OCI-LY3 (cell line): ENCODE data around the gene ZNF746.
"Not testable (repeated sequence)": the region's sequence is repeated elsewhere in the genome, so short reads cannot be mapped to it uniquely, and the experiment has no call there.

Experiments used
- H2AFZ ChIP-seq: fragments of 200-600, 300-600 bp; shearing (Covaris generic); 2 replicates; pipeline ENCODE4 v1.6.0; 2014; ENCODE audit warnings: antibody characterized with exemption, low read depth, low read length
- H3K27ac ChIP-seq: fragments of 200-600, 300-600 bp; sonication (generic); 2 replicates; pipeline ENCODE4 v1.5.1; 2014; ENCODE audit warnings: mild to moderate bottlenecking, low read length, moderate library complexity, mixed read lengths
- H3K27me3 ChIP-seq: fragments of 200-600, 300-600 bp; sonication (generic); 2 replicates; pipeline ENCODE4 v1.6.1; 2014; ENCODE audit warnings: low read depth, low read length, mixed read lengths
- H3K36me3 ChIP-seq: fragments of 200-600, 300-600 bp; sonication (generic); replicated peaks from 2 replicates; pipeline ENCODE3; 2014; ENCODE audit warnings: low read depth, low read length, mixed read lengths
- H3K4me1 ChIP-seq: fragments of 300-600, 200-600 bp; sonication (generic); 2 replicates; pipeline ENCODE4 v1.6.1; 2014; ENCODE audit warnings: low read length, mixed read lengths
- H3K4me2 ChIP-seq: fragments of 200-600, 300-600 bp; sonication (generic); 2 replicates; pipeline ENCODE4 v1.6.1; 2014; ENCODE audit warnings: low read length, mixed read lengths
- H3K4me3 ChIP-seq: fragments of 300-600, 200-600 bp; sonication (generic); 2 replicates; pipeline ENCODE4 v1.5.1; 2014; ENCODE audit warnings: antibody characterized with exemption, mild to moderate bottlenecking, low read length, moderate library complexity
- H3K79me2 ChIP-seq: fragments of 300-600, 200-600 bp; shearing (Covaris generic); 2 replicates; pipeline ENCODE4 v1.6.1; 2014; ENCODE audit warnings: mild to moderate bottlenecking, low read length, mixed read lengths
- H3K9ac ChIP-seq: fragments of 300-600, 200-600 bp; shearing (Covaris generic); 2 replicates; pipeline ENCODE4 v1.6.0; 2014; ENCODE audit warnings: mild to moderate bottlenecking, low read length, moderate library complexity
- H3K9me3 ChIP-seq: fragments of 200-600, 300-600 bp; shearing (Covaris generic); 2 replicates; pipeline ENCODE4 v1.6.1; 2014; ENCODE audit warnings: low read length, mixed read lengths; ENCODE audit not compliant: insufficient read depth
- H4K20me1 ChIP-seq: fragments of 200-600, 300-600 bp; sonication (generic); 2 replicates; pipeline ENCODE4 v1.6.1; 2016; ENCODE audit warnings: low read length, mixed read lengths; ENCODE audit not compliant: insufficient read depth
- CTCF ChIP-seq: fragments of 200-600, 300-600 bp; sonication (generic); IDR thresholded peaks from 2 replicates; pipeline ENCODE4 v1.5.1; 2014; ENCODE audit warnings: antibody characterized with exemption, low read length, low read depth
- EZH2phosphoT487 ChIP-seq: fragments of 200-600 bp; shearing (Covaris generic); IDR thresholded peaks from 2 replicates; pipeline ENCODE4 v1.6.1; 2018; ENCODE audit warnings: antibody characterized with exemption, mixed run types, low read depth

The ZNF746 gene

GRCh38 chr7:149496642-149497391 is 792 bp downstream of the ZNF746 start:
- Histone ChIP-seq H3K27me3 (peaks cover 14% of the 10 kb centered on the region), H3K4me1 (peaks cover 20% of the 10 kb centered on the region), H3K4me2 (peak overlapping the region; percentile 98), H3K9ac (peak overlapping the region; percentile 95), H3K9me3 (no peaks in the 10 kb centered on the region), H2AFZ (no peak overlapping the region), H3K36me3 (peaks cover 8% of the 10 kb centered on the region), H4K20me1 (0 out of 2 replicates have a peak, but pooled peaks cover 5% of the 10 kb centered on the region), H3K79me2 (peaks cover 31% of the 10 kb centered on the region), H3K4me3 (peak overlapping the region; percentile 87), H3K27ac (no peak overlapping the region; the same call in 1 of the 2 replicates)
- TF ChIP-seq EZH2phosphoT487 (no peak), CTCF (no peak)

- H3K4me1 ChIP-seq = peaks cover 20% of the 10 kb centered on the region
- H2AFZ ChIP-seq = no peak overlapping the region
- H3K27ac ChIP-seq = no peak overlapping the region
- peaks cover 31% of the 10 kb centered on the region for H3K79me2 ChIP-seq
- H3K27me3 ChIP-seq = peaks cover 14% of the 10 kb centered on the region
- peaks cover 9% of the 10 kb centered on the region for H3K36me3 ChIP-seq
- H4K20me1 ChIP-seq = 0 out of 2 replicates have a peak, but pooled peaks cover 5% of the 10 kb centered on the region
- 0 out of 2 replicates have a peak overlapping the region, but pooled peaks have one; percentile 95 for H3K9ac ChIP-seq
- H3K4me2 ChIP-seq = peak overlapping the region; percentile 98
- H3K4me3 ChIP-seq = peak overlapping the region; percentile 87
- no peaks in the 10 kb centered on the region for H3K9me3 ChIP-seq
- TF ChIP-seq EZH2phosphoT487 (no peak), CTCF (no peak)
These were observed 1.6 kb downstream of the ZNF746 start for GRCh38 chr7:149495785-149496641.

GRCh38 chr7:149494738-149495368 is 2.8 kb downstream of the ZNF746 start:
- Histone ChIP-seq H3K9ac (no peak overlapping the region), H3K27me3 (peaks cover 10% of the 10 kb centered on the region), H3K36me3 (peaks cover 12% of the 10 kb centered on the region), H3K9me3 (no peaks in the 10 kb centered on the region), H2AFZ (no peak overlapping the region), H3K27ac (no peak overlapping the region; the same call in 1 of the 2 replicates), H3K4me3 (no peak overlapping the region), H3K4me2 (no peak overlapping the region), H4K20me1 (0 out of 2 replicates have a peak, but pooled peaks cover 5% of the 10 kb centered on the region), H3K79me2 (peaks cover 31% of the 10 kb centered on the region), H3K4me1 (peaks cover 20% of the 10 kb centered on the region)
- TF ChIP-seq EZH2phosphoT487 (no peak), CTCF (no peak)

- H3K4me1 ChIP-seq = peaks cover 20% of the 10 kb centered on the region
- not testable (repeated sequence) for H3K27ac ChIP-seq, H2AFZ ChIP-seq, H3K9ac ChIP-seq, H3K4me3 ChIP-seq, H4K20me1 ChIP-seq, H3K4me2 ChIP-seq, H3K27me3 ChIP-seq, H3K9me3 ChIP-seq
- peaks cover 19% of the 10 kb centered on the region for H3K36me3 ChIP-seq
- H3K79me2 ChIP-seq = peaks cover 31% of the 10 kb centered on the region
These were observed 3.6 kb downstream of the ZNF746 start for GRCh38 chr7:149493975-149494374.
